ENCODE data around the gene NFRKB. TPM values are rescaled to one million over a fixed set of nuclear protein-coding genes. Genes with fewer than 3 reads are reported as not detected.
"Not testable (repeated sequence)": the region's sequence is repeated elsewhere in the genome, so short reads cannot be mapped to it uniquely, and the experiment has no call there.

NFRKB gene
- total RNA-seq, 1 donor from 2014 or later = 12.3 TPM

GRCh38 chr11:129905402-129905801, 10.0 kb upstream of the NFRKB start:
- no peak for DNase-seq
- ATAC-seq = no peak
- intact Hi-C loops (cut with micrococcal nuclease) = no loop called here

GRCh38 chr11:129896062-129896461, 684 bp upstream of the NFRKB start:
- intact Hi-C loops (cut with micrococcal nuclease) = no loop called here
- DNase-seq = peak; percentile 41
- peak; percentile 7 for ATAC-seq

GRCh38 chr11:129894278-129895125, 876 bp downstream of the NFRKB start:
- intact Hi-C loops (cut with micrococcal nuclease) = no loop called here
- ATAC-seq = peak; percentile 19
- DNase-seq = no peak

- DNase-seq (no peak), ATAC-seq (no peak)
- intact Hi-C loops (cut with micrococcal nuclease) = no loop called here
Observed at GRCh38 chr11:129888451-129888850, 6.9 kb downstream of the NFRKB start.

GRCh38 chr11:129885381-129885780, 10.0 kb downstream of the NFRKB start:
- ATAC-seq (no peak), DNase-seq (no peak)
- intact Hi-C loops (cut with micrococcal nuclease) = no loop called here

- ATAC-seq (no peak), DNase-seq (no peak)
- intact Hi-C loops (cut with micrococcal nuclease) = no loop called here
Observed at GRCh38 chr11:129884581-129884980, 10.8 kb downstream of the NFRKB start.

- no peak for ATAC-seq
- DNase-seq = no peak
- intact Hi-C loops (cut with micrococcal nuclease) = no loop called here
Observed at GRCh38 chr11:129881570-129882170, 13.7 kb downstream of the NFRKB start.

- intact Hi-C loops (cut with micrococcal nuclease) = no loop called here
- no peak for ATAC-seq
Observed at GRCh38 chr11:129880311-129880710, 15.1 kb downstream of the NFRKB start.

GRCh38 chr11:129871914-129872313, 23.5 kb downstream of the NFRKB start:
- intact Hi-C loops (cut with micrococcal nuclease) = no loop called here
- DNase-seq (no peak), ATAC-seq (peak; percentile 58)

More at GRCh38 chr11:129880311-129880710, 15.1 kb downstream of the NFRKB start:
- DNase-seq = no peak

- ATAC-seq; DNase-seq; intact Hi-C loops (cut with micrococcal nuclease): not testable (repeated sequence)
Observed at GRCh38 chr11:129868626-129869025, 26.8 kb downstream of the NFRKB start.

- ATAC-seq (peak; percentile 53), DNase-seq (no peak)
- intact Hi-C loops (cut with micrococcal nuclease) = no loop called here
Observed at GRCh38 chr11:129866311-129866710, 29.1 kb downstream of the NFRKB start.

- ATAC-seq = no peak
- intact Hi-C loops (cut with micrococcal nuclease) = no loop called here
- DNase-seq = no peak
Observed at GRCh38 chr11:129865701-129866100, 29.7 kb downstream of the NFRKB start.

- DNase-seq = no peak
- intact Hi-C loops (cut with micrococcal nuclease) = no loop called here
- ATAC-seq = no peak
Observed at GRCh38 chr11:129864811-129865210, 30.6 kb downstream of the NFRKB start.

GRCh38 chr11:129861702-129862522, 33.5 kb downstream of the NFRKB start:
- peak; percentile 58 for DNase-seq
- intact Hi-C loops (cut with micrococcal nuclease) = no loop called here
- peak; percentile 88 for ATAC-seq

- ATAC-seq (no peak), DNase-seq (no peak)
- intact Hi-C loops (cut with micrococcal nuclease) = no loop called here
Observed at GRCh38 chr11:129856036-129856435, 39.3 kb downstream of the NFRKB start.

GRCh38 chr11:129855086-129855485, 40.3 kb downstream of the NFRKB start:
- ATAC-seq (no peak), DNase-seq (no peak)
- intact Hi-C loops (cut with micrococcal nuclease) = no loop called here

GRCh38 chr11:129854232-129854805, 41.1 kb downstream of the NFRKB start:
- intact Hi-C loops (cut with micrococcal nuclease) = no loop called here
- ATAC-seq = no peak
- no peak for DNase-seq

- intact Hi-C loops (cut with micrococcal nuclease) = no loop called here
- DNase-seq = peak; percentile 51
- peak; percentile 54 for ATAC-seq
Observed at GRCh38 chr11:129853518-129854231, 41.7 kb downstream of the NFRKB start.

All from left ventricle myocardium superior (tissue), 1 donor.